Fibroblast of lung (primary cell): Measurements from ENCODE around the gene TRAPPC3L.

Experiments used
- CTCF ChIP-seq, 2 donors: IDR thresholded peaks in 1 of 2; conservative IDR thresholded peaks in 1 of 2; 1 replicate in 1 of 2; 2 replicates in 1 of 2; pipeline ENCODE4 v1.5.1; 2011 to 2012; ENCODE audit warnings: low read length in 2 of 2, control low read depth in 1 of 2, inconsistent platforms in 1 of 2, low read depth in 1 of 2, mild to moderate bottlenecking in 1 of 2
- EZH2 ChIP-seq: IDR thresholded peaks from 2 replicates; pipeline ENCODE4 v1.5.1; 2012; ENCODE audit warnings: low read length, control low read depth, mild to moderate bottlenecking; ENCODE audit errors: missing control alignments

DNA sequence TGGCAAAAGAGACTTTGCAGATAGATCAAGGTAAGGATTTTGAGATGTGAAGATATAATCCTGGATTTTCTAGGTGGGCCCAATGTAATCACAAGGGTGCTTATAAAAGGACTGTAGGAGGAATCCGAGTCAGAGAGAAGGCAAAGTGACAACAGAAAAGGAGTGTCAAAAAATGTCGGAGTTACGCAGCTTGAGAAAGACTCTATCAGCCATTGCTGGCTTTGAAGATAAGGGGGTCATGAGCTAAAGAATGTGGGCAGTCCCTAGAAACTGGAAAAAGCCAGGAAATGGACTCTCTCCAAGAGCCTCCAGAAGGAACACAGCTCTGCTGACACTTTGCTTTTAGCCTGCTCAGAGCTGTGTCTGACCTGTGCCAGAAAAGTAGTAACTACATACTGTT, 17.1 kb upstream of the TRAPPC3L start:
- no peak for TF ChIP-seq CTCF (conservative IDR thresholded peaks at IDR 0.05 in 1 of 2, IDR thresholded peaks at IDR 0.05 in 1 of 2; ENCODE audit: low read depth in 1 of 2, low read length in 2 of 2)
- TF ChIP-seq EZH2: no peak
